Skeletal muscle tissue (tissue), 4 donors: ENCODE results near the gene CA4. TPM values are rescaled to one million over a fixed set of nuclear protein-coding genes. Genes with fewer than 3 reads are reported as not detected.
"Not testable (repeated sequence)": the region's sequence is repeated elsewhere in the genome, so short reads cannot be mapped to it uniquely, and the experiment has no call there.

ENCODE experiments used
- H3K27ac ChIP-seq: one replicate; pipeline ENCODE4 v1.7.0; 2013; ENCODE audit warnings: mild to moderate bottlenecking, low read depth, low read length, inconsistent platforms
- H3K27me3 ChIP-seq, 3 donors: one replicate each; pipeline ENCODE4 v1.7.0; 2013; ENCODE audit warnings: low read length in 3 of 3; ENCODE audit not compliant: control insufficient read depth in 3 of 3, insufficient read depth in 3 of 3
- H3K36me3 ChIP-seq, 3 donors: one replicate each; pipeline ENCODE4 v1.7.0; 2013; ENCODE audit warnings: low read length in 3 of 3; ENCODE audit not compliant: control insufficient read depth in 3 of 3, insufficient read depth in 3 of 3
- H3K4me1 ChIP-seq, 3 donors: one replicate each; pipeline ENCODE4 v1.7.0; 2013; ENCODE audit warnings: low read length in 3 of 3, mild to moderate bottlenecking in 3 of 3; ENCODE audit not compliant: control insufficient read depth in 3 of 3, insufficient read depth in 3 of 3
- H3K4me3 ChIP-seq, 3 donors: one replicate each; pipeline ENCODE4 v1.7.0; 2013; ENCODE audit warnings: low read length in 3 of 3
- H3K9ac ChIP-seq, 3 donors: one replicate each; pipeline ENCODE4 v1.7.0; 2013; ENCODE audit warnings: low read length in 3 of 3, mild to moderate bottlenecking in 3 of 3, moderate library complexity in 2 of 3, low read depth in 1 of 3
- H3K9me3 ChIP-seq, 3 donors: one replicate each; pipeline ENCODE4 v1.7.0; 2013; ENCODE audit warnings: low read length in 3 of 3; ENCODE audit not compliant: control insufficient read depth in 3 of 3
- total RNA-seq: library from RNA; depleted of rRNA; stranded (reverse); fragments of >200 nt; gene quantifications from one replicate; pipeline ENCODE4 v1.2.3, GENCODE V29; 2014
- donor health status: Osteomylitis.

CA4 gene
- total RNA-seq, result 4.2 TPM

DNA sequence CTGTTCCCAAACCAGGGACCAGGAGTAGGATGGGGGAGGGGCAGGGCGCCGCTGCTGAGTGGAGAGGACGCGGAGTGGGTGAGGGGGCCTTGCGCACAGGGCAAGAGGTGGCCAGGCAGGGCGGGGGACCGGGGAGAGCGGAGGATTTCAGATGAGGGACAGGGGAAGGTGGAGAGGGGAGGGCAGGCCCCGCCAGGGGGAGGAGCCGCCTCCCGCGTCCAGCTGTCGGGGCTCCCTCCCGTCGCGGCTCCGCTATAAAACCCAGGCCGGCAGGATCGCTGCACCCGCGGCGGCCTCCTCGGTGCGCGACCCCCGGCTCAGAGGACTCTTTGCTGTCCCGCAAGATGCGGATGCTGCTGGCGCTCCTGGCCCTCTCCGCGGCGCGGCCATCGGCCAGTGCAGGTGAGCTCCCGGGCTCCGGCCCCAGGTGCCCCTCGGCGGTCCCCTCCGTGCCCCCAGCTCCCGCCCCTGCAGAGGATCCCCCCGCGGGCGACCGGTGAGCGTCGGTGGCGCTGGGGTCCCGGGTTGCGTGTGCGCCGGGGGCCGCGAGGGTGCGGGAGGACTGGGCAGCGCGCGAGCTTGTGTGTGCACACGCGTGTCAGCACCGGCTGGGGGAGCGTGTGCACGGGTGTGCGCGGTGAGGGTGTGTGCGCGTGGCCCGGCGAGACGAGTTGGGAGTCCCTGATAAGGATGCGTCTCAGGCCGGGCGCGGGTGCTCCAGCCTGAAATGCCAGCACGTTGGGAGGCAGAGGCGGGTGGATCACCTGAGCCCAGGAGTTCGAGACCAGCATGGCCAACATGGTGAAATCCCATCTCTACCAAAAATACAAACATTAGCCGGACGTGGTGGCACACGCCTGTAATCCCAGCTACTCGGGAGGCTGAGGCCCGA, at the start of gene CA4:
Gene CA4, plus strand, starts transcription at position 283 of the 892 bp plus-strand sequence. Its CDS starts 62 bp downstream, at position 345.
- H3K4me3 ChIP-seq, result peak within 1 kb of the TSS in 1 of 3 donors; percentile 29
- H3K27ac ChIP-seq, result no peak within 1 kb of the TSS

GRCh38 chr17:60100577-60100976, 49.2 kb upstream of the CA4 start:
- not testable (repeated sequence) for H3K36me3 ChIP-seq, H3K9me3 ChIP-seq, H3K27ac ChIP-seq, H3K9ac ChIP-seq, H3K27me3 ChIP-seq, H3K4me1 ChIP-seq, H3K4me3 ChIP-seq

More for the DNA sequence above, at the start of gene CA4:
- Histone ChIP-seq H3K9me3 (no peaks in the 10 kb centered on the region), H3K36me3 (no peaks in the 10 kb centered on the region), H3K27me3 (peaks cover 65 to 80% (median 70%) of the 10 kb centered on the region in 3 donors), H3K9ac (no peak within 1 kb of the TSS), H3K4me1 (peaks cover 4 to 7% (median 6%) of the 10 kb centered on the region in 3 donors)

GRCh38 chr17:60102015-60102631, 47.6 kb upstream of the CA4 start:
- H3K27ac ChIP-seq, H3K4me1 ChIP-seq, H3K9ac ChIP-seq, H3K36me3 ChIP-seq, H3K27me3 ChIP-seq, H3K4me3 ChIP-seq, H3K9me3 ChIP-seq: not testable (repeated sequence)

DNA sequence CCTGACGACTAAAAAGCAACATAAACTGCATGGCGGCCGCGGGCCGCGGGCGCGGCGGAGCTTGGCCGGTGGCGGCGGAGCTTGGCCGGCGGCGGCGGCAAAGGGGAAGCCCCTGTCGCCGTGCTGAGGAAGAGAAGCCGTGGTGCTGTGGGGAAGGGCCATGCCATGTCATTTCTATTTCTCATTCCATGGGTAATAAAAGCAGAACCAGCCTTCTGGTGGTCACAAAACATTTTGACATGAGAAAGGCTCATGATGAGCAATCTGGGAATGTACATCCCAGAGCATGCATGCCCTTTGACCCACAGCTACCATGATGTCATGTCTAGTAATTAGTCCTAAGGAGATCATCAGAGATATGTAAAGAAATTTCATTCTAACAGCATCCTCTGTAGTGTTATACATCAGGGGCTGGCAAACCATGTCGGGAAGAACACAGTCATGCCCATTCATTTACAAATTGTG, 47.1 kb upstream of the CA4 start:
- Histone ChIP-seq H3K9me3 (no peaks in the 10 kb centered on the region), H3K9ac (no peak overlapping the region), H3K27ac (no peak overlapping the region), H3K27me3 (no peaks in the 10 kb centered on the region), H3K4me1 (no peaks in the 10 kb centered on the region), H3K4me3 (peak overlapping the region in 1 of 3 donors; percentile 51), H3K36me3 (no peaks in the 10 kb centered on the region)

DNA sequence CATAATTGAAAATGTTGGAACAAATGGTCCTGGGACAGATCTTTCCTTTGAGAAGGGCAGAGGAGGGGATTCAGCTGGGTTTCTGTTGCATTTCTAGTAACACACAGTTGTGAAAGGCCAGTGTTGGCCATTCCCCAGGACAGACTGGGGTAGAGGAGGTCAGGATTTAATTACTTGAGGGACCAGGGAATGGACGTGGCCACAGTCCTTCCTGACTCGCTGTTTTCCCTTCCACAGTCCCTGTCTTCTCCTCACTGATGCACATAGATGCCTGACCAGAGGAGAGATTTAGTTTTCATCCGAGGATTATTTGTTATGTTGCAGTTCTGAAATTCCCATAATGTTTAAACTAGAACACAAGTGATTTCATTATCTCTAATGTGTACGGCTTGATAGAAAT, 45.8 kb upstream of the CA4 start:
- H3K9me3 ChIP-seq, result no peaks in the 10 kb centered on the region
- no peak overlapping the region for H3K9ac ChIP-seq
- no peaks in the 10 kb centered on the region for H3K36me3 ChIP-seq
- H3K27me3 ChIP-seq, result peaks cover 0 to 2% (median 0%) of the 10 kb centered on the region in 3 donors
- no peak overlapping the region for H3K4me3 ChIP-seq
- no peaks in the 10 kb centered on the region for H3K4me1 ChIP-seq
- no peak overlapping the region for H3K27ac ChIP-seq

- H3K27ac ChIP-seq, result no peak overlapping the region
- no peaks in the 10 kb centered on the region for H3K36me3 ChIP-seq
- peaks cover 0 to 2% (median 0%) of the 10 kb centered on the region in 3 donors for H3K27me3 ChIP-seq
- no peaks in the 10 kb centered on the region for H3K4me1 ChIP-seq
- H3K9me3 ChIP-seq, result no peaks in the 10 kb centered on the region
- no peak overlapping the region for H3K9ac ChIP-seq
- no peak overlapping the region for H3K4me3 ChIP-seq
Measured at GRCh38 chr17:60106340-60107059, 43.3 kb upstream of the CA4 start.

- no peak overlapping the region for H3K4me3 ChIP-seq
Measured at GRCh38 chr17:60107526-60108257, 42.1 kb upstream of the CA4 start.

DNA sequence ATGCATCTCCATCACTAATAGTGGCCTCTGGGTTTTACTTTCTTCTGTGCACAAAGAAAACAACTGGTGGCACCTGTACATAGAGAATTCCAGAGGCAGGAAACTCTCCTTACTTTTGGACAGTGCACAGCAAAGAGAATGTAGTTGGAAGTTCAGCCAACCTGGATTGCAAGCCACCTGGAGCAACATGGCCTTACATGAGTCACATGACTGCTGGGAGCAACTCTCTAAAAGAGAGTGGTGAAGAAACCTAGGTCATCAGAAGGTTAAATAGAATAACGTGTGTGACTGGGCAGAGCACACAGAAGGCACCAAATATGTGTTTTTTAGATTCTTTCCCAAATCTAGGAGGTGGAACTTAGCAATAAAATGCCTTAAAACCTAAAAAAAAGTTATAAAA, 41.5 kb upstream of the CA4 start:
- not testable (repeated sequence) for H3K9ac ChIP-seq, H3K27me3 ChIP-seq, H3K36me3 ChIP-seq, H3K9me3 ChIP-seq, H3K4me1 ChIP-seq, H3K4me3 ChIP-seq, H3K27ac ChIP-seq

More at GRCh38 chr17:60107526-60108257, 42.1 kb upstream of the CA4 start:
- Histone ChIP-seq H3K27ac (no peak overlapping the region), H3K36me3 (no peaks in the 10 kb centered on the region), H3K9me3 (no peaks in the 10 kb centered on the region), H3K9ac (no peak overlapping the region), H3K4me1 (no peaks in the 10 kb centered on the region), H3K27me3 (peaks cover 0 to 2% (median 0%) of the 10 kb centered on the region in 3 donors)

DNA sequence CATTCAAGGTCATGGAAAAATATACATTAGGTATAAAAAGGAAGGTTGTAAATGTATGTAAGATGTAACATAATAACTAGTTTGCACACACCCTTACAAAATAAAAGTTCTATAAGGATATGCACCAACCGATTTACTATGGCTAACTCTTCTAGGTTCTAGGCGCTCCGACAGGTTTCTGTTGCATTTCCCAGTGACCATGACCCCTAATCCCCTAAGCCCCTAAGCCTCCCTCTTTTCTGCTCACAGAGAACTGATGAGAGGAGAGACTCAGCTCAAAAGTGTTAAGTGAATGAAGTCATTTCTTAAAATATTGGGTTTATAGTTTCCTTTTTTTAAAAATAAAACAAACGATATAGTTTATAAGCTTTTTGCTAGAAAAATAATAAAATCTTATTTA, 41.1 kb upstream of the CA4 start:
- Histone ChIP-seq H3K9me3 (no peaks in the 10 kb centered on the region), H3K36me3 (no peaks in the 10 kb centered on the region), H3K27me3 (peaks cover 0 to 2% (median 0%) of the 10 kb centered on the region in 3 donors), H3K4me1 (no peaks in the 10 kb centered on the region), H3K9ac (no peak overlapping the region), H3K27ac (no peak overlapping the region), H3K4me3 (no peak overlapping the region)
